Loucy (cell line): ENCODE data around the gene FAM120B.

Experiments
- CTCF ChIP-seq: fragments of 200-600 bp; sonication (generic); conservative IDR thresholded peaks from 2 replicates; pipeline ENCODE4 v1.5.1; 2014; ENCODE audit warnings: mild to moderate bottlenecking, antibody characterized with exemption, low read length
- EZH2phosphoT487 ChIP-seq: fragments of 200-600 bp; IDR thresholded peaks from 2 replicates; pipeline ENCODE4 v1.6.1; 2018; ENCODE audit warnings: antibody characterized with exemption, mild to moderate bottlenecking, moderate library complexity, borderline replicate concordance

GRCh38 chr6:170447561-170447930, 141.0 kb downstream of the FAM120B start:
- TF ChIP-seq CTCF (no peak), EZH2phosphoT487 (no peak)
